ENCODE results near the gene GLE1.

The GLE1 gene, protein sequence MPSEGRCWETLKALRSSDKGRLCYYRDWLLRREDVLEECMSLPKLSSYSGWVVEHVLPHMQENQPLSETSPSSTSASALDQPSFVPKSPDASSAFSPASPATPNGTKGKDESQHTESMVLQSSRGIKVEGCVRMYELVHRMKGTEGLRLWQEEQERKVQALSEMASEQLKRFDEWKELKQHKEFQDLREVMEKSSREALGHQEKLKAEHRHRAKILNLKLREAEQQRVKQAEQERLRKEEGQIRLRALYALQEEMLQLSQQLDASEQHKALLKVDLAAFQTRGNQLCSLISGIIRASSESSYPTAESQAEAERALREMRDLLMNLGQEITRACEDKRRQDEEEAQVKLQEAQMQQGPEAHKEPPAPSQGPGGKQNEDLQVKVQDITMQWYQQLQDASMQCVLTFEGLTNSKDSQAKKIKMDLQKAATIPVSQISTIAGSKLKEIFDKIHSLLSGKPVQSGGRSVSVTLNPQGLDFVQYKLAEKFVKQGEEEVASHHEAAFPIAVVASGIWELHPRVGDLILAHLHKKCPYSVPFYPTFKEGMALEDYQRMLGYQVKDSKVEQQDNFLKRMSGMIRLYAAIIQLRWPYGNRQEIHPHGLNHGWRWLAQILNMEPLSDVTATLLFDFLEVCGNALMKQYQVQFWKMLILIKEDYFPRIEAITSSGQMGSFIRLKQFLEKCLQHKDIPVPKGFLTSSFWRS

DNA sequence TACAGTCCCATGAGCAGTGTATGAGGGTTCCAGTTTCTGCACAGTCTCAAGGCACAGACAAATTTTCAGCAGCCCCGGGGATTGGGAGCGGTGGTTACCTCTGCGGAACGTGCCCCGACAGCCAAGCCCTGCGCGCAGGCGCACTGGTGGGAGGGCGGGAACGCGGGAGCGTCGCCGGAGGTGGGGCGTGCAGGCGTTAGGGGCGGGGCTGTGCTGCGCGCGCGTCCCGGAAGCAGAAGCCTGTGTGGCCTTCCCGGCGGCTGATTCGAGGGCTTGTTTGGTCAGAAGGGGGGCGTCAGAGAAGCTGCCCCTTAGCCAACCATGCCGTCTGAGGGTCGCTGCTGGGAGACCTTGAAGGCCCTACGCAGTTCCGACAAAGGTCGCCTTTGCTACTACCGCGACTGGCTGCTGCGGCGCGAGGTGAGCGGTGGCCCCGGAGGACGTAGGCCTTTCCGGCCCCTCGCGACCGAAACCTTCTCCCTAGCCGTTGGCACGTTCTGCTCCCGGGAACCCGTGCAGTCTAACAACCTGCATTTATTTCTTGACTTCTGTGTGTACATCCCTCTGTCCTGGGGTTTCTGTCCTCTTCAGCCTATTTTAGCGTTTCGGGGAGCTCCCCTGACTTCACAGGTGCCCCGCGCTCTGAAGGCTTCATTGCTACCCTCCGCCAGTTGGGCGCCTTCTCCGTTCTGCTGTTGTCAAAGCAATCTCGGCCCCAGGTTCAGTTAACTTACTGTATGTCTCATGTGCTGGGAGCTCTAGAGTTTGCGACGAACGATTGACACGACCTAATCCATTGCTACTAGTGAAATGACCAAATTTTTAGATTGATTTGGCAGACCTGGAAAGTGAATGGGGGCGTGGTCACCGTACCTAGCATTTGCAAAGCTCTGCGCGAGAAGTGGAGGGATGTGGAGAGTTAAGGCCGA lies at the start of gene GLE1:
TSS of gene GLE1 (plus strand) at position 235 of the 929 bp plus-strand sequence. CDS start at position 322, 87 bp downstream.
- FAIRE-seq, result no peak

DNA sequence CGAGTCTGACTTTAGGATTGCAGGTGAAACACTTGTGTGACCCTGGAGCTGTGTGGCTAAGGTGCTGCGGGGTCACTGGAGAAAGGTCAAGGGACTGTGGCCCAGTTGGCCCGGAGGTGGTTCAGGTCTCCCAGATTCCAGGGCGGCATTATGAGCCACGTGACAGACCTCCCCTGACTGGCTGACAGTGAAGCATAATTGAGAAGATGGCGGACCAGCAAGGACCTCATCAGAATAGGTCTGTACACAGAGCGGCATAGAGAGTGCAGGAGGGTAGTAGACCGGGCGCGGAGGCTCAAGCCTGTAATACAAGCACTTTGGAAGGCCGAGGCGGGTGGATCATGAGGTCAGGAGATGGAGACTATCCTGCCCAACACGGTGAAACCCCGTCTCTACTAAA lies 49.5 kb upstream of the GLE1 start:
- FAIRE-seq, result no peak

DNA sequence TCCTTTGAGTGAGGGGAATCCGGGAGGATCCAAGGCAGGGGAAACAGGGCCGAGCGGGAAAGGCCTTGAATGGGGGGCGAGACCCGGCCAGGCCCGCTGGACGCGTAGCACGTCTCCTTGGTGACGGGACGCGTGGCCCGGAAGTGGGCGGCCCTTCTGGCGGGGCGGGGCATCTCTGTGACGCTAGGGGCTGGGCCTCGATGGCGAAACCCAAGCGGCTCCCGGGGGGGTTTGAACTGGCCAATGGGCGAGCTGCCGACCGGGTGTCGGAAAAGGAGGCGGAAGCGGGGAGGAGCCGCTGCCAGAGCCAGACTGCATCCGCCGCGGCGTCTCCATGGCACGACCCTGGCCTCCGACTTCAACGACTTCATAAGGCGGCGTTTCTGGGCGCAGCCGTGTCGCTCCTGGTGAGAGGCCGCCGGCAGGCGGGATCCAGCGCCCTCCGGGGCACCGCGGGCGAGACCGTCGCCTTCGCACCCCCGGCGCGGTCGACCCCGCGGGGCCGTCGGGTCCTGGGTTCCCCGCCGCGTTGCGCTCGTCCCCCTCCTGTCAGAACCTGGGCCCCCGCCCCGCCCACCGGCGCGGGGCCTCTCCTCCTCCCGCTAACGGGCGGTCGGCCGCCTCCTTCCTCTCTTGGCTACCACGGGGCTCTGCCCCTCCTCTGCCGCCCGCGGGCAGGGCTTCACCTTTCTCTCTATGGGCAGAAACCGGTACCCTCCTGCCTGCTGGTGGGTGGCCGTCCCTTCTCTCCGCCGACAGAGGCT lies 48.5 kb upstream of the GLE1 start, which contains the start of gene ODF2:
TSS of gene ODF2 (plus strand) at position 158 of the 764 bp plus-strand sequence. CDS start at position 244, 86 bp downstream.
- no peak for FAIRE-seq

DNA sequence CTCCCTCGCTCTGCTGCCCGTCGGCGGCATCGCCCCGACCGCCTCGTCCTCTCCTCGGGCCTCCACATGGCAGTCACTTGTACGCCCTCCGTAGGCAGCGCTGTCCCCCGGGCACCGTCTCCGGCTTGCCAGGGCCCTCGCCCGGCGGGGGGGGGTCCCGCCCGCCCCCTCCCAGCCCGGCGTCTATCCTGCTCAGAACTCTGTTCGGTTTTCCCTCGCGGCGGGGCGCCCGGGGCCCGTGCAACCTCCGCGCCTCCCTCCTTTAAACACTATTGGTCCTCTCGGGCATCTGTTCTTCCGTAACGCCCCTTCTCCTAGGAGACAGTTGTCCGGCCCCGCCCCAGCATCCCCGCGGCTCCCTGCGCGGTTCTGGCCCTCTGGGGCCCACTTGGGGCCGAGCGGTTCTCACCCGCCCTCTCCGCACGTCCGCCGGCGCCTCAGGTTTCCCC lies 47.9 kb upstream of the GLE1 start:
- FAIRE-seq, result no peak

DNA sequence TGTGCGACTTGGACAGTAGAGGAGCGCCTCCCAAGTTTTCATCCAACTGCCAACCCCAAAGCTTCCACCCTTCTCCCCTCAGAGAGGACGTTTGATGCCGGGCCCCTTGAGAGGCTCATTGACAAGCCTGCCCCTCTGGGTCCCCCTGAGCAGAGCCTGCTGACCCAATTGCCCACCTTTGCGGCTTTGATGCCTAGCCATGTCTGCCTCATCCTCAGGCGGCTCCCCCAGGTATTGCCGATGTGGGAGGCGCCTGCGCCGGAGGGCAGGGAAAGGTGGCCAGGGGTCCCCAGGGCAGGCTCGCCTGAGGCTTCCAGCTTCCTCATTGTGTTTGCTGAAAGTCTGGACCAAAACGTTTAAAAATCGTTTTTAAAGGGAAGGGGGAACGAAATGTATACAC lies 47.3 kb upstream of the GLE1 start:
- no peak for FAIRE-seq

DNA sequence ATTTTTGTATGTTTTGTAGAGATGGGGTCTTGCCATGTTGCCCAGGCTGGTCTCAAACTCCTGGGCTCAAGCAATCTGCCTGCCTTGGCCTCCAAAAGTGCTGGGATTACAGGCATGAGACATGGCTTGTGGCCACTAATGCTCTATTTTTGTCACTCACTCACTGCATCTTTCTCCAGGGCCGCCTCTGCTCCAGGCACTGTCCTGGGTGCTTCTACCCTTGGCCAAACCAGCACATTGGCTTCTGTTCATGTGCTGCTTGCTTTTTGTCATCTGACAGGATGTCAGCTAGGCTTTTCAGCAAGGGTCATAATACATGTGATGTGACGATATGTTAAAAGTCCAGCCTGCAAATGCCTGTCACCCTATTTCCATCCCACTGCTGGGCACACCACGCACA lies 45.5 kb upstream of the GLE1 start:
- no peak for FAIRE-seq

DNA sequence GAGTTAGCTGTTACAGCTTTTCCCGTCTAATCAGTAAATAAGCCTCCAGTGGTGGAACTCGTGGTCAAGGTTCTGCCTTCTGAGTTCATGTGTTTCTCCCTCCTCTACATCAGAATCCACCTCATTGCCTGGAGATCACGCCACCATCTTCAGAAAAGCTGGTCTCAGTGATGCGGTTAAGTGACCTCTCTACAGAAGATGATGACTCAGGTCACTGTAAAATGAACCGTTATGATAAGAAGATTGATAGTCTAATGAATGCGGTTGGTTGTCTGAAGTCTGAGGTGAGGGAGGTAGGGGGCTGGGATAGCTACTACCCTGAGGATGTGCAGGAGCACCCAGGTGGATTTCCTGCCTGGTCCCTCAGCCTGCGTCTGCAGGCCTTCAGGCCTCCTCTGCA lies 35.4 kb upstream of the GLE1 start:
- FAIRE-seq, result no peak

GRCh38 chr9:128470560-128470959 lies 34.0 kb upstream of the GLE1 start:
- no peak for FAIRE-seq

DNA sequence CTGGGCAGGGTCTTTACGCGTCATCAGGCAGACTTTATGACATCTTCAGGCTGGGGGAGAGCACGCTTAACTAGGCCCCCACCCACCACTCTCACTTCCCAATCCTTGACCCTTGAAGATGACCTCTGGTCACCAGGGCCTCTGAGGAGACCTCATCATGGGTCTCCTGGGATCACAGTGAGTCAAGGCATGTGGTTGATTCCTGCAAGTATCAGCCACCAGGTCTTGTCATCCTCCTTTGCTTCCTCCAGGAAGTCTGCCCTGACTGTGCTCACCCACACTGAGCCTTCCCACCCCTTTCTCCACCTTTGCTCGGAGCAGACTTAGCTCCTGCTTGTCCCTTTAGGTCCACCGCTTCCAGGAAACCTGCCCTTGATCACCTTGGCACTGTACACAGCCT lies 31.4 kb upstream of the GLE1 start:
- no peak for FAIRE-seq

- no peak for FAIRE-seq
Observed at GRCh38 chr9:128475867-128476266, 28.7 kb upstream of the GLE1 start.

DNA sequence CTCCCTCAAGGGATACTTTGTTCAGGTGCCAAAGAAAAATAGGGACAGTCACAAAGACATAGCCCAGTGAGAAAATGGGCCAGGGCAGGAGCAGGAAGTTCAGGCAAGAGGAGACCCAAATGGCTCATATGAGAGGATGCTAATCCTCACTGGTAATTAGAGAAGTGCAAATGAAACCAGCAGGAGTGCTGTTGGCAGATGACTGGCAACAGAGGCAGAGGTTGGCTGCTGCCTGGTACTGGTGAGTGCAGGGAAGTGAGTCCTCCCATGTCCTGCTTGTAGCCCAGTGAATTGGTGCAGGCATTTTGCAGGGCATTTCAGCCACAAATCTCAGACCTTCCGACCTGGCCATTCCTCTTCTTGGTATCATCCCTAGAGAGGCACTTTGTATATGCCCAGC lies 25.3 kb upstream of the GLE1 start:
- FAIRE-seq, result no peak

- FAIRE-seq, result no peak
Observed at GRCh38 chr9:128481561-128481960, 23.0 kb upstream of the GLE1 start.

DNA sequence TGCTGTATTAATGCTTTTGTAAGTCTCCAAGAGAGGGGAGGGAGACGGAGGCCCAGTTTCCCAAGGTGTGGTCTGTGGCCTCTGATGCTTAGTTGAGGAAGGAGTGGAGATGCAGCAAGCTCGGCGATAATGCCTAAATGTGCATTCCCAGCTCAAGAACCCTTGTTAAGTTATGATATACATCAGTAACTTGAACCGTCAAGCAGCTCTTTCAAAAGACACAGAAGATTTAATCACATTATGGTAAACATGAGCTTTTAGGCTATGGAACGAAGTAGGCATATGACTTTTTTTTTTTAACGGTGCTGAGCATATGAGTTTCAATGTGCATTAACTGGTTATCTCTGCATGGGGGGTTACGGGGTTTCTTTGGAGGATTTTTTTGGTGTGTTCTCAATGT lies 22.3 kb upstream of the GLE1 start:
- FAIRE-seq, result no peak

- no peak for FAIRE-seq
Observed at GRCh38 chr9:128484686-128485413, 19.7 kb upstream of the GLE1 start.

GRCh38 chr9:128485414-128485855 lies 19.1 kb upstream of the GLE1 start:
- FAIRE-seq, result no peak

DNA sequence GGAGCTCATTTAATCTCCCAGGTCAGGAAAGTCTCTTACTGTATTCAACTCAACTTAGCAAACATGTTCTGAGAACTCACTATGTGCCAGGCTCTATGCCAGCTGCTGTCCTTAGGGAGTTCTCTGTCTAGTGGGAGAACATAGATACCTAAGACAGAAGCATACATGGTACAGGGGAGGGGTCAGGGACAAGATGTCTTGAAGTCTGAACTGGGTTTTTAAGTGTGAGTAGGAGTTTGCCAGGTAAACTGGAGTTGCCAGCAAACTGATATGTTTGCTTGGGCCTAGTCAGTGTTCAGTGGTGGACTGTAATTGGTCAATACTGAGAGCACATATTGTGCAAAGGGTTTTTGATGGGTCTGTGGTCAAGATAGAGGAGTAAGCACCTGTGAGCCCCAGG lies 18.3 kb upstream of the GLE1 start:
- no peak for FAIRE-seq

GRCh38 chr9:128493424-128493823 lies 11.1 kb upstream of the GLE1 start:
- no peak for FAIRE-seq

GRCh38 chr9:128494108-128494745 lies 10.3 kb upstream of the GLE1 start:
- FAIRE-seq, result no peak

DNA sequence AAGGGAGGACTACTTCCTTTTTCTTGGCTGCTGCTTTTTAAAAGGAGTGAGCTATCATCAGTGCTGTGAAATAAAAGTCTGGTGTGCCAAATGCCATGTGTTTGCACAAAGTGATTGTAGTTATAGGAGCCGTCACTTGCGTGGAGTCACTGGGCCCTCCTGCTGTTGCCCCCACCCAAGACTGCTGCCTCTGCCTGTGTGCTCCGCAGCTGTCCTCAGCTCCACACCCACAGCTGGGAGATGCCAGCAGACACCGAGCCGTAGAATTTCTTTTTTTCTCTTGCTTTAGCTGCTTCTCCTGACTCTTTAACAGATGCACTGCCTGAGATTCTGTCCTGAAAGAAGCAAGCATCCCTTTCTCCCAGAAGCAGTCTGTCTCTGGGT lies 9.8 kb upstream of the GLE1 start:
- FAIRE-seq, result no peak

GRCh38 chr9:128495296-128495695 lies 9.2 kb upstream of the GLE1 start:
- no peak for FAIRE-seq
